Tibial nerve (tissue), 4 donors: Measurements from ENCODE around the gene KLF18.

Experiments used
- CTCF ChIP-seq, 5 experiments: fragments of 200-600 bp in 3 of 5; fragments of 450-650 bp in 2 of 5; sonication (generic) in 3 of 5; IDR thresholded peaks; one replicate each; pipeline ENCODE4 v1.5.1; 2016 to 2019; ENCODE audit warnings: antibody characterized with exemption in 5 of 5, mild to moderate bottlenecking in 3 of 5, moderate library complexity in 2 of 5
- EP300 ChIP-seq, 2 donors: sonication (generic); formaldehyde crosslinking; IDR thresholded peaks; one replicate each; pipeline ENCODE4 v1.6.1; 2017; ENCODE audit warnings: antibody characterized with exemption in 2 of 2, mild to moderate bottlenecking in 1 of 2
- POLR2A ChIP-seq, 2 donors: fragments of 450-650 bp; IDR thresholded peaks; one replicate each; pipeline ENCODE4 v1.6.1; 2017; ENCODE audit warnings: antibody characterized with exemption in 2 of 2, mild to moderate bottlenecking in 2 of 2, moderate library complexity in 2 of 2

GRCh38 chr1:44151332-44151731 lies 9.9 kb upstream of the KLF18 start:
- TF ChIP-seq POLR2A (IDR thresholded peaks at IDR 0.05) (no peak), CTCF (IDR thresholded peaks at IDR 0.05) (no peak), EP300 (IDR thresholded peaks at IDR 0.05) (no peak)
